K562 (cell line): Measurements from ENCODE around the gene SELENOO. TPM values are rescaled to one million over a fixed set of nuclear protein-coding genes. Genes with fewer than 3 reads are reported as not detected.

Source experiments
- CGGBP1 ChIP-seq: fragments of 250-450 bp; sonication (Bioruptor Pico); IDR thresholded peaks from 2 replicates; pipeline ENCODE4 v1.9.0; 2021; ENCODE audit warnings: mild to moderate bottlenecking
- CHD4 ChIP-seq: fragments of 200-600 bp; sonication (generic); IDR thresholded peaks from 3 replicates; pipeline ENCODE4 v1.6.1; 2012; ENCODE audit warnings: low read depth, mild to moderate bottlenecking, mixed read lengths, low read length, inconsistent platforms; ENCODE audit not compliant: insufficient read depth, insufficient replicate concordance, poor library complexity, severe bottlenecking
- CREB1 ChIP-seq, 2 experiments: sonication (generic) in 1 of 2; formaldehyde crosslinking in 1 of 2; IDR thresholded peaks; 2 replicates each; pipeline versions ENCODE4 v1.6.1 to v1.8.0; 2012 to 2022; ENCODE audit warnings: inconsistent platforms in 1 of 2, mild to moderate bottlenecking in 1 of 2, missing genetic modification reagents in 1 of 2, moderate library complexity in 1 of 2
- FOXA3 ChIP-seq, 2 experiments: fragments of 450-650 bp in 1 of 2; sonication (generic) in 1 of 2; formaldehyde crosslinking; IDR thresholded peaks in 1 of 2; conservative IDR thresholded peaks in 1 of 2; 2 replicates each; pipeline versions ENCODE4 v1.4.0 to v1.8.0; 2020 to 2022; ENCODE audit warnings: mild to moderate bottlenecking in 2 of 2, missing genetic modification reagents in 1 of 2
- HES1 ChIP-seq: fragments of 450-650 bp; IDR thresholded peaks from 2 replicates; pipeline ENCODE4 v1.6.1; 2016; ENCODE audit warnings: low read depth, mild to moderate bottlenecking, moderate library complexity
- MAX ChIP-seq: sonication (generic); formaldehyde crosslinking; IDR thresholded peaks from 2 replicates; pipeline ENCODE4 v1.9.0; 2022; ENCODE audit warnings: mild to moderate bottlenecking, missing genetic modification reagents
- MLLT1 ChIP-seq, 2 experiments: fragments of 450-650 bp; IDR thresholded peaks; 2 replicates each; pipeline ENCODE4 v1.6.1; 2016
- MTA2 ChIP-seq: fragments of 450-650 bp; IDR thresholded peaks from 2 replicates; pipeline ENCODE4 v1.6.1; 2016; ENCODE audit warnings: low read depth
- SIX5 ChIP-seq, 2 experiments: IDR thresholded peaks; 2 replicates each; pipeline ENCODE4 v1.6.1; 2011; ENCODE audit warnings: low read length in 2 of 2, borderline replicate concordance in 1 of 2, low read depth in 1 of 2, mild to moderate bottlenecking in 1 of 2, moderate library complexity in 1 of 2; ENCODE audit not compliant: insufficient read depth in 1 of 2
- SPI1 ChIP-seq: IDR thresholded peaks from 2 replicates; pipeline ENCODE4 v1.6.1; 2011; ENCODE audit warnings: low read depth, low read length, control low read depth, borderline replicate concordance
- ZBED1 ChIP-seq: IDR thresholded peaks from 2 replicates; pipeline ENCODE4 v1.6.1; 2014
- ZBTB12 ChIP-seq: fragments of 250-450 bp; sonication (Bioruptor Pico); IDR thresholded peaks from 2 replicates; pipeline ENCODE4 v1.4.0; 2020
- ZKSCAN3 ChIP-seq: fragments of 250-450 bp; sonication (Bioruptor Pico); IDR thresholded peaks from 2 replicates; pipeline ENCODE4 v1.4.0; 2020
- ZNF124 ChIP-seq: sonication (generic); formaldehyde crosslinking; IDR thresholded peaks from 2 replicates; pipeline ENCODE4 v1.8.1; 2022; ENCODE audit warnings: missing genetic modification reagents
- ZNF134 ChIP-seq: fragments of 250-450 bp; sonication (Bioruptor Pico); conservative IDR thresholded peaks from 2 replicates; pipeline ENCODE4 v1.4.0; 2020
- ZNF23 ChIP-seq: fragments of 250-450 bp; sonication (Bioruptor Pico); IDR thresholded peaks from 2 replicates; pipeline ENCODE4 v1.4.0; 2020; ENCODE audit warnings: mild to moderate bottlenecking
- ZNF232 ChIP-seq: sonication (generic); formaldehyde crosslinking; IDR thresholded peaks from 2 replicates; pipeline ENCODE4 v1.8.0; 2022; ENCODE audit warnings: mild to moderate bottlenecking, missing genetic modification reagents
- ZNF398 ChIP-seq: fragments of 250-450 bp; sonication (Bioruptor Pico); IDR thresholded peaks from 2 replicates; pipeline ENCODE4 v1.8.0; 2021; ENCODE audit warnings: moderate library complexity, mild to moderate bottlenecking, inconsistent platforms
- ZNF551 ChIP-seq: fragments of 250-450 bp; sonication (Bioruptor Pico); IDR thresholded peaks from 2 replicates; pipeline ENCODE4 v1.5.0; 2021; ENCODE audit warnings: mild to moderate bottlenecking, moderate library complexity
- ZNF584 ChIP-seq: fragments of 200-800 bp; sonication (Bioruptor generic); IDR thresholded peaks from 2 replicates; pipeline ENCODE4 v1.6.1; 2016; ENCODE audit warnings: low read depth, mild to moderate bottlenecking, missing genetic modification characterization, missing compliant biosample characterization
- ZNF696 ChIP-seq: fragments of 250-450 bp; sonication (Bioruptor Pico); conservative IDR thresholded peaks from 2 replicates; pipeline ENCODE4 v1.4.0; 2020; ENCODE audit warnings: mild to moderate bottlenecking, moderate library complexity
- ZNF76 ChIP-seq: fragments of 250-450 bp; sonication (Bioruptor Pico); IDR thresholded peaks from 2 replicates; pipeline ENCODE4 v1.4.0; 2020; ENCODE audit warnings: mild to moderate bottlenecking, moderate library complexity, borderline replicate concordance
- polyA plus RNA-seq, 8 experiments: library from polyadenylated mRNA; depleted of rRNA in 4 of 8; stranded (reverse) in 5 of 8; unstranded in 3 of 8; fragments of >200 nt; fragmentation: Nextera tagmentation in 2 of 8; fragmentation: Illumina TruSeq in 1 of 8; extraction: Ambion mirVana in 2 of 8; extraction: Trizol in 1 of 8; gene quantifications; 2 replicates each; pipeline versions ENCODE4 v1.2.1 to v1.2.3, GENCODE V29; 2011 to 2014; ENCODE audit warnings: inconsistent platforms in 1 of 8, missing spikeins in 1 of 8
- total RNA-seq, 7 experiments: library from RNA; depleted of rRNA in 6 of 7; stranded (reverse); fragments of >200 nt in 6 of 7; fragmentation: Illumina TruSeq in 2 of 7; extraction: Trizol in 2 of 7; gene quantifications; 2 replicates each; pipeline versions ENCODE4 v1.2.1 to v1.2.3, GENCODE V29; 2011 to 2021; ENCODE audit warnings: low replicate concordance in 1 of 7

The SELENOO gene
- total and polyA plus RNA-seq, 9 of the 15 experiments (the other 6 are each of a cell fraction or from before 2014, with no cell fraction given), result 0.37 to 24.9 (median 8.3) TPM

GRCh38 chr22:50250555-50251476, 50.0 kb downstream of the SELENOO start, which contains the start of gene HDAC10 (continued):
- TF ChIP-seq ZNF124 (CRISPR knock-in tag) (no peak), ZNF76 (CRISPR knock-in tag) (no peak), ZBTB12 (CRISPR knock-in tag) (no peak), ZNF584 (CRISPR knock-in tag) (no peak), MAX (CRISPR knock-in tag) (peak; percentile 41; the same call in 1 of the 2 replicates), ZKSCAN3 (no peak), ZNF134 (CRISPR knock-in tag) (no peak), ZNF551 (no peak), FOXA3 (CRISPR knock-in tag; conservative IDR thresholded peaks at IDR 0.05 in 1 of 2, IDR thresholded peaks at IDR 0.05 in 1 of 2) (peak in 1 of 2 experiments; percentile 34; a peak in 1 of 4 replicates), MTA2 (no peak), SPI1 (no peak), ZBED1 (no peak; the same call in 1 of the 2 replicates), ZNF23 (no peak), SIX5 (IDR thresholded peaks at IDR 0.05; ENCODE audit: borderline replicate concordance in 1 of 2, insufficient read depth in 1 of 2, low read depth in 1 of 2, low read length in 2 of 2) (no peak), CGGBP1 (CRISPR knock-in tag) (no peak), CHD4 (no peak), ZNF232 (CRISPR knock-in tag) (no peak), ZNF398 (no peak), MLLT1 (IDR thresholded peaks at IDR 0.05) (no peak), ZNF696 (CRISPR knock-in tag) (no peak), HES1 (no peak), CREB1 (IDR thresholded peaks at IDR 0.05) (no peak), CREB1 (CRISPR knock-in tag; IDR thresholded peaks at IDR 0.05) (no peak)
